Trophoblast cell (in vitro differentiated cells and primary cell): Measurements from ENCODE around the gene GNGT2.
"Not testable (repeated sequence)": the region's sequence is repeated elsewhere in the genome, so short reads cannot be mapped to it uniquely, and the experiment has no call there.

Source experiments
- DNase-seq, 2 donors: peaks; one replicate each; pipeline ENCODE4 v3.0.0-alpha.2; 2016
- H2AFZ ChIP-seq: 2 replicates; pipeline ENCODE4 v1.6.1; 2013; ENCODE audit warnings: low read length, moderate library complexity, mild to moderate bottlenecking; ENCODE audit not compliant: insufficient read depth, poor library complexity
- H2AK5ac ChIP-seq: 2 replicates; pipeline ENCODE4 v1.6.1; 2013; ENCODE audit warnings: mild to moderate bottlenecking, low read length
- H2BK120ac ChIP-seq: 2 replicates; pipeline ENCODE4 v1.6.1; 2013; ENCODE audit warnings: low read length, mild to moderate bottlenecking, moderate library complexity; ENCODE audit not compliant: insufficient read depth, poor library complexity
- H2BK12ac ChIP-seq: 2 replicates; pipeline ENCODE4 v1.6.1; 2013; ENCODE audit warnings: mild to moderate bottlenecking, low read length, moderate library complexity
- H2BK5ac ChIP-seq: 2 replicates; pipeline ENCODE4 v1.6.1; 2013; ENCODE audit warnings: low read length, low read depth, moderate library complexity, mild to moderate bottlenecking; ENCODE audit not compliant: poor library complexity
- H3K14ac ChIP-seq: 2 replicates; pipeline ENCODE4 v1.6.1; 2013; ENCODE audit warnings: mild to moderate bottlenecking, low read length
- H3K18ac ChIP-seq: 2 replicates; pipeline ENCODE4 v1.6.1; 2013; ENCODE audit warnings: mild to moderate bottlenecking, low read length
- H3K23ac ChIP-seq: 2 replicates; pipeline ENCODE4 v1.6.1; 2013; ENCODE audit warnings: low read length
- H3K27ac ChIP-seq: 2 replicates; pipeline ENCODE4 v1.5.1; 2013; ENCODE audit warnings: low read depth, mild to moderate bottlenecking, inconsistent platforms, low read length, moderate library complexity
- H3K27me3 ChIP-seq: 2 replicates; pipeline ENCODE4 v1.6.1; 2013; ENCODE audit warnings: inconsistent platforms, mild to moderate bottlenecking, low read length, moderate library complexity; ENCODE audit not compliant: insufficient read depth
- H3K36me3 ChIP-seq, 2 experiments: 1 replicate in 1 of 2; 2 replicates in 1 of 2; pipeline ENCODE4 v1.6.1; 2013; ENCODE audit warnings: low read length in 2 of 2, mild to moderate bottlenecking in 2 of 2, moderate library complexity in 1 of 2; ENCODE audit not compliant: insufficient read depth in 2 of 2, control insufficient read depth in 1 of 2
- H3K4ac ChIP-seq: 2 replicates; pipeline ENCODE4 v1.6.1; 2013; ENCODE audit warnings: low read depth, mild to moderate bottlenecking, low read length, moderate library complexity
- H3K4me1 ChIP-seq, 2 experiments: 1 replicate in 1 of 2; 2 replicates in 1 of 2; pipeline ENCODE4 v1.6.1; 2013; ENCODE audit warnings: low read length in 2 of 2, mild to moderate bottlenecking in 2 of 2, moderate library complexity in 1 of 2; ENCODE audit not compliant: insufficient read depth in 2 of 2, control insufficient read depth in 1 of 2
- H3K4me2 ChIP-seq: 2 replicates; pipeline ENCODE4 v1.6.1; 2013; ENCODE audit warnings: inconsistent platforms, mild to moderate bottlenecking, low read length, moderate library complexity
- H3K4me3 ChIP-seq: 2 replicates; pipeline ENCODE4 v1.5.1; 2013; ENCODE audit warnings: mild to moderate bottlenecking, low read depth, low read length, inconsistent platforms
- H3K79me1 ChIP-seq: one replicate; pipeline ENCODE4 v1.6.1; 2013; ENCODE audit warnings: low read length
- H3K79me2 ChIP-seq: 2 replicates; pipeline ENCODE4 v1.6.1; 2013; ENCODE audit warnings: low read length, mild to moderate bottlenecking; ENCODE audit not compliant: control insufficient read depth, insufficient read depth, poor library complexity
- H3K9ac ChIP-seq: 2 replicates; pipeline ENCODE4 v1.6.1; 2013; ENCODE audit warnings: mild to moderate bottlenecking, low read length
- H3K9me3 ChIP-seq: 2 replicates; pipeline ENCODE4 v1.6.1; 2013; ENCODE audit warnings: low read depth, mild to moderate bottlenecking, control low read depth, inconsistent platforms, low read length; ENCODE audit not compliant: insufficient read depth
- H4K12ac ChIP-seq: 2 replicates; pipeline ENCODE4 v1.6.1; 2013; ENCODE audit warnings: low read depth, mild to moderate bottlenecking, low read length, moderate library complexity
- H4K8ac ChIP-seq: 2 replicates; pipeline ENCODE4 v1.6.1; 2013; ENCODE audit warnings: low read depth, mild to moderate bottlenecking, low read length, moderate library complexity
- H4K91ac ChIP-seq: one replicate; pipeline ENCODE4 v1.6.1; 2013; ENCODE audit warnings: low read depth, mild to moderate bottlenecking, low read length, moderate library complexity
- WGBS: extraction: QIAGEN DNeasy Blood & Tissue Kit; methylation state at CpG from one replicate; pipeline ENCODE4 v1.1.7; 2013; ENCODE audit warnings: missing lambda C conversion rate; ENCODE audit not compliant: insufficient read length, insufficient coverage; ENCODE audit errors: extremely low coverage; 5-methylcytosine and 5-hydroxymethylcytosine counted together

Gene GNGT2

DNA sequence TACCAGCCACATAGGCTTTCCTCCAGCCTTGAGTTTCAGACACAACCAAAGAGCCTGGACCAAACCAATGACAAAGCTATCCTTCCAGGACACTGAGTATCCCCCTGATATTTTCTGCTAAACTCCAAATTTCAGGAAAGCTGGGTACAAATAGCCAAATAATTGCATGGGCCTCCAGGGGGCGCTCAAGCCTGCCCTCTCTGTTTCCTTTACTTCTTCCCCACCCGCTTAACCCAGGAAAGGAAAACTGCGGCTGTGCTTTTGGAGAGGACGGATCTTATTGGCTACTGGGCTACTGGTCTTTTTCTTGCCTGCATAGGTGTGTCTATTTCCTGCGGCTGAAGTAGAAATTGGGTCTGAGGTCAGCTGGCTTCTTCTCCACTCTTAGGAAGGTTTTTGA lies 30.1 kb downstream of the GNGT2 start:
- Histone ChIP-seq H3K79me1 (no peaks in the 10 kb centered on the region), H4K12ac (no peak overlapping the region), H2AK5ac (no peak overlapping the region), H3K18ac (no peak overlapping the region), H3K27ac (no peak overlapping the region), H3K79me2 (no peaks in the 10 kb centered on the region), H3K4me3 (no peak overlapping the region), H3K9ac (no peak overlapping the region), H2BK120ac (no peak overlapping the region), H3K23ac (no peak overlapping the region), H3K9me3 (peaks cover 20% of the 10 kb centered on the region), H2BK5ac (no peak overlapping the region), H3K4me2 (no peak overlapping the region), H3K4ac (no peak overlapping the region), H4K8ac (no peak overlapping the region), H4K91ac (no peak overlapping the region), H3K36me3 (no peaks in the 10 kb centered on the region), H2BK12ac (no peak overlapping the region), H3K4me1 (peaks cover 0 to 3% of the 10 kb centered on the region in 2 experiments), H3K27me3 (no peaks in the 10 kb centered on the region), H3K14ac (no peak overlapping the region), H2AFZ (no peak overlapping the region)
- no CpG with 5 or more reads among the region's 5 CpGs for WGBS
- DNase-seq: peak; percentile 73 to 74

DNA sequence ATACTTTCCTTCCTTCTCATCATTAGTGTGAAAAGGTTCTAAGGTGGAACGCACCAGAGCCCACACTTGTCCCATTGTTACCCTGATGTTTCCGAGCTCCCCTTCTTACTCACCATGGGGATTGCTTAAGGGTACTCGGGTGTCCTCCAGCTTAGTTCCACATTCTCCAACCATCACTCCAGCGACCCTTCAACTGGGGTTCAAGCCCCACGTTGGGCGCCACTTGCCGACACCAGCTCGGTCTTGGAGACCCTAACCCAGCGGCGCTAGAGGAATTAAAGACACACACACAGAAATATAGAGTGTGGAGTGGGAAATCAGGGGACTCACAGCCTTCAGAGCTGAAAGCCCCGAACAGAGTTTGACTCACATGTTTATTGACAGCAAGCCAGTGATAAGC lies 34.4 kb downstream of the GNGT2 start:
- not testable (repeated sequence) for H2BK5ac ChIP-seq, H2BK120ac ChIP-seq, H3K23ac ChIP-seq, H3K9me3 ChIP-seq, H3K4ac ChIP-seq, H3K4me2 ChIP-seq, H3K14ac ChIP-seq, H4K12ac ChIP-seq, H2AK5ac ChIP-seq, H3K18ac ChIP-seq, H3K27ac ChIP-seq, H3K27me3 ChIP-seq, H3K36me3 ChIP-seq, H3K79me1 ChIP-seq, DNase-seq, H4K8ac ChIP-seq, H3K4me1 ChIP-seq, H3K79me2 ChIP-seq, H2AFZ ChIP-seq, H4K91ac ChIP-seq, H3K9ac ChIP-seq, H3K4me3 ChIP-seq, H2BK12ac ChIP-seq
- WGBS: no CpG with 5 or more reads among the region's 11 CpGs

DNA sequence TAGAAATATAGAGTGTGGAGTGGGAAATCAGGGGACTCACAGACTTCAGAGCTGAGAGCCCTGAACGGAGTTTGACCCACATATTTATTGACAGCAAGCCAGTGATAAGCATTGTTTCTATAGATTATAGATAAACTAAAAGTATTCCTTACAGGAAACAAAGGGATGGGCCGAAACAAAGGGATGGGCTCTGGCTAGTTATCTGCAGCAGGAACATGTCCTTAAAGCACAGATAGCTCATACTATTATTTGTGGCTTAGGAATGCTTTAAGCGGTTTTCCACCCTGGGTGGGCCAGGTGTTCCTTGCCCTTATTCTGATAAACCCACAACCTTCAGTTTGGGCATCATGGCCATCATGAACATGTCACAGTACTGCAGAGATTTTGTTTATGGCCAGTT lies 39.7 kb downstream of the GNGT2 start:
- not testable (repeated sequence) for H3K14ac ChIP-seq, H3K4me1 ChIP-seq, H2BK12ac ChIP-seq, H4K8ac ChIP-seq, H3K36me3 ChIP-seq, H2AK5ac ChIP-seq, H3K18ac ChIP-seq, H2AFZ ChIP-seq, H3K9ac ChIP-seq, H3K79me2 ChIP-seq, H3K4me3 ChIP-seq, H3K23ac ChIP-seq, H3K9me3 ChIP-seq, H3K79me1 ChIP-seq, DNase-seq, H4K12ac ChIP-seq, H3K4ac ChIP-seq, H2BK120ac ChIP-seq, H4K91ac ChIP-seq, H3K27ac ChIP-seq, H3K27me3 ChIP-seq, H2BK5ac ChIP-seq, H3K4me2 ChIP-seq
- no CpG with 5 or more reads among the region's 3 CpGs for WGBS

DNA sequence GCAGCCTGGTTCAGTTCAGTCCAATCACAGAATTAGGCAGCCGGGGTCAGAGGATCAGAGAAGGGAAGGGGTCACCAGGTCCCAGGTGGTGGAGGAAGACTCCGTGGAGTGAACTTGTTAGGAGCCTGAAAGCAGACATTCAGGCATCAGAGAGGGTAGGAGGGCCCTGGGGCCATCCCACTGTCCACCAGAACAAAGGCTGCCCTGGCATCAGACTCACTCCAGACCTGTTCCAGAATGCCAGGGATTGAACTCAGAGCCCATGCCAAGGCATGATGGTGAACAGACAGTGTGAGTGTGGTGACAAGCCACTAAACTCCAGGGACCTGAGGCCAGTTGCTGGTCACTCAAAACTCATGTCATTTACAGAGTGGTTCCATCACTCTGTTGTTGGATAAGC lies 40.2 kb downstream of the GNGT2 start:
- H3K79me1 ChIP-seq: no peaks in the 10 kb centered on the region
- H3K4me3 ChIP-seq: no peak overlapping the region
- H2BK5ac ChIP-seq: no peak overlapping the region
- H3K23ac ChIP-seq: no peak overlapping the region
- no peak overlapping the region for H3K4me2 ChIP-seq
- no peak overlapping the region for H3K4ac ChIP-seq
- H3K27ac ChIP-seq: no peak overlapping the region
- no CpG with 5 or more reads among the region's 2 CpGs for WGBS
- H4K12ac ChIP-seq: no peak overlapping the region
- no peak overlapping the region for H4K91ac ChIP-seq
- DNase-seq: no peak
- no peak overlapping the region for H2AFZ ChIP-seq
- no peak overlapping the region for H3K9ac ChIP-seq
- H3K4me1 ChIP-seq: no peaks in the 10 kb centered on the region
- H3K18ac ChIP-seq: no peak overlapping the region
- no peaks in the 10 kb centered on the region for H3K27me3 ChIP-seq
- H3K36me3 ChIP-seq: no peaks in the 10 kb centered on the region
- no peak overlapping the region for H4K8ac ChIP-seq
- H3K79me2 ChIP-seq: no peaks in the 10 kb centered on the region
- H3K9me3 ChIP-seq: peaks cover 10% of the 10 kb centered on the region
- H2AK5ac ChIP-seq: no peak overlapping the region
- no peak overlapping the region for H2BK120ac ChIP-seq
- no peak overlapping the region for H3K14ac ChIP-seq
- no peak overlapping the region for H2BK12ac ChIP-seq
